GM19452 (cell line): Measurements from ENCODE around the gene BZW2.

ENCODE experiments used
- ATAC-seq: cut with Tn5 transposase; IDR thresholded peaks from one replicate; pipeline ENCODE4 v1.9.1; 2021; ENCODE audit not compliant: unreplicated experiment

Gene BZW2

DNA sequence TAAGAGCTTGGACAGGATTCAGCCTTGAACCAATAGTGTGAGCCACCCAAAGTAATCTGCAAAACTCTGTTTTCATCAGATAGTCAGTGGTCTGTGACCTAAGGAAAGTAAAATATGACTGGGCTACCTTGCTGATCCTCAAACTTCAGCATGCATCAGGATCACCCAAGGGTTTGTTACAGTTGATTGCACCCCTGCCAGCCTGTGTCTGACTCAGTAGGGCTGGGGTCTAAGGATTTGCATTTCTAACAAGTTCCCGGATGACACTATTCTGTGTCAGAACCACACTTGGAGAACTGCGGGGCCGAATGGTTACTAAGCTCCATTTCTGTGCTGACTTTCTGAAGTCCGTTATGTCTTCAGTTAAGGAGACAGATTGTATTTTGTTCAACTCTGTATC is 66.9 kb downstream of the BZW2 start:
- ATAC-seq = no peak

DNA sequence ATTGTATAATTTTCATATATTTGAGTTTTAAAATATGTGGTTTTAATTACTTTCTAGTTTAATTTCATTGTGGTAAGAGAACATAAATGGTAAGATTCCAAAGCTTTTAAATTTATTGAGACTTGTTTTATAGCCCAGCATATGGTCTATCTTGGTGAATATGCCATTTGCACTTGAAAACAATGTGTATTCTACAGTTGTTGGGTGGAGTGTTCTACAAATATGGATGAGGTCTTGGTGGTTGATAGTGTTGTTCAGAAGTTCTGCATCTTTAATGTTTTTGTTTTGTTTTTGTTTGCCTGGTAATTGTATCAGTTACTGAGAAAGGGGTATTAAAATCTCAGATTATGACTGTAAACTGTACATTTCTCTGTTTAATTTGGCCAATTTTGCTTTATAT is 69.9 kb downstream of the BZW2 start:
- ATAC-seq = no peak

DNA sequence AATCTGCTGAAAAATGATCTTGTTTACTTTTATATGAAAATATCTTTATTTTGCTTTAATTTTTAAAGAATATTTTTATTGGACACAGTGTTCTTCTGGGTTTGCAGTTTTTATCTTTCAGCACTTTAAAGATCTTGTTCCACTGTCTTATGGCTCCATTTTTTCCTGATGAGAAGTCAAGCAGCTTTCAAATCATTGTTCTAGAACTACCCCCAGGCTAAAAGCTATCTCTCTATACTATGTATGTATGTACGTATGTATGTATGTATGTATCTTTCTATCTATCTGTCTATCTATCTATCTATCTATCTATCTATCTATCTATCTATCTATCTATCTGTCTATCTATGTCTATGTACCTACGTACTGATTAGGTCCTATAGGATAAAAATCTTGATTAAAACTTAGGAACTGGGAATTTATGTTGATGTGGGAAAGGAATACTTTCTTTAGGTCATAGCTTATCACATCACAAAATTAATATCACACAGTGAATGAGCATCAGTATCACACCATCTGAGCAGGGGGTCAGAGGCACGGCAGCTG is 72.2 kb downstream of the BZW2 start:
- ATAC-seq = no peak

DNA sequence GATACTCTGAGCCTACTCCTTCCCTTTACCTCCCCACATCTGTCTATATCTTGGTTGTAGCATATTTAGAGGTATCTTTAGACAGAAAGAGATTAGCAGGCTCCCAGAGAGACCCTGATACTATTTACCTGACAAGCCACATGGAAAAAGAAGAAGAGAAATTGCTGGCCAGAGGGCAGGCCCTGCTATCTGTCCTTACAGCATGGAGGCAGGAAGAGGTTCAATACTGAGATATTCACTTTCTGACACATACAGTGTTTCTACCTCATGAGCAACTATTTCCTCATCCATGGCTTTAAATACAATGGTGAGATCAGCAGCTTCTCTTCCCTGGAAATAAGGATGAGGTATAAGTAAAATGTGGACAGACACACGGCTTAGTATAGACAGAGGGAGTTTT is 73.7 kb downstream of the BZW2 start:
- ATAC-seq = no peak

DNA sequence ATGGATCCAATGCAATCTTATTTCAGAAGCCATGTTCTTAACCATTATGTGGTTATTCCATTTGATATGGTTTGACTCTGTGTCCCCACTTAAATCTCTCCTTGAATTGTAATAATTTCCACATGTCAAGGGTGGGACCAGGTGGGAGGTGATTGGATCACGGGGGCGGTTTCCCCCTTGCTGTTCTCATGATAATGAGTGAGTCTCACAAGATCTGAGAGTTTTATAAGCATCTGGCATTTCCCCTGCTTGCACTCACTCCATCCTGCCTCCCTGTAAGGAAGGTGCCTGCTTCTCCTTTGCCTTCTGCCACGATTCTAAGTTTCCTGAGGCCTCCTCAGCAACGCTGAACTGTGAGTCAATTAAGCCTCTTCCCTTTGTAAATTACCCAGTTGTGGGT is 75.6 kb downstream of the BZW2 start:
- ATAC-seq = no peak

DNA sequence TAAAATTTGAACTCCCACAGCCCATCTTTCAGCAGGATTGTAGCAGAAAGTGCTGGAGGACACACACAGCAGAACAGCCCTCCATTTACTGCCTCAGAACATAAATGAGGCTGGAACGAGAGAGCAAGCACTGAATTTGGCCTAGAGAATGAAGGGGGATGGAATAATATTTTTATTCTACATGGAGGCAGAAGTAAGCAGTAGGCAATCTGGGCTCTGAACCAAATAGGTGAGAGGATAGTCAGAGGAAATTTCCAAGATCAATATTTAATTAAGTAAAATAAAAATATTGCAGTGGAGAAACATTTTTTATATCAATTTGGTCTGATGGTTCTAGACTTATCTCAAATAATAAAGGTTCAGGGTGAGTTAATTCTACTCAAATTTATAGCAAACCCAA is 78.4 kb downstream of the BZW2 start:
- no peak for ATAC-seq

DNA sequence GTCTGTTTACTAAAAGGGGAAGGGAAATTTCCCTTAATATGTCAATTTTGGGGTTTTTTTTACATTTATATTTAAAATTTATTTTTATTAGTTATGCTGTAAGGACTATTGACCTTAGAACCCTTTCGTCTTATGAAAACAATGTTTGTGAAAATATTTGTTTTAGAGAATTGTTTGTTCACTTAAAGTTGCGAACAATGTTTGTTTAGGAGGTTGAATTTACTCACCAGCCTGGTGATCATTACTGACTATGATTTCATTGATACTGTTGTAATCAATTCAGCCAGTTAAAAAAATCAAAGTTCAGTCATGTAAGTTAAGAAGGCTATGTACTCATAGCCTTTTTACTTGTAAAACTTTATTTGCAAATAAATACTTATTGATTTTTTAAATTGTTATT is 80.2 kb downstream of the BZW2 start:
- no peak for ATAC-seq

DNA sequence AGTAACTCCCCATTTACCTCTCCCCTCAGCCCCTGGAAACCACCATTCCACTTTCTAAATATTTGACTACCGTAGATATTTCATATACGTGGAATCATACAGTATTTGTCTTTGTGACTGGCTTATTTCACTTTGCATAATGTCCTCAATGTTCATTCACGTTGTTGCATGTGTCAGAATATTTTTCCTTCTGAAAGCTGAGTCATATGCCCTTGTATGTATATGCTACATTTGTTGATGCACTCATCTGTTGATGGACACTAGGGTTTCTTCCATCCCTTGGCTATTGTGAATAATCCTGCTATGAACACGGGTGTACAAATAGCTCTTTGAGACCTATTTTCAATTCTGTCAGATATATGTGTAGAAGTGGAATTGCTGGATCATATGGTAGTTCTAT is 81.8 kb downstream of the BZW2 start:
- no peak for ATAC-seq

DNA sequence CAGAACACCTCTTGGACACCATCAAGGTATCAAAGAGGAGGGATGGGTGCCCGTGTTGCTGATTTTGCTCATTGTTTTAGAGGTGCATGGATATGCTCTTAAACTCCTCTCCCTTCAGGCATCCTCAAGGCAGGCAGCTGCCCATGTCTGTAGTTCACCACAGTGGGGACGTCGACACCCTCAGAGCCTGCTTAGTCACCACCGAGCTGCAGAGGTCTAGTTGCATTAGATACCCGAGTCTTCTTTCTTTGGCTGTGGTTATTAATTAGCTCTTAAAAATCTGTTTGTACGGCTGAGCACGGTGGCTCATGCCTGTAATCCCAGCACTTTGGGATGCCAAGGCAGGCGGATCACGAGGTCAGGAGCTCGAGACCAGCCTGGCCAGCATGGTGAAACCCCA is 82.8 kb downstream of the BZW2 start:
- no peak for ATAC-seq

DNA sequence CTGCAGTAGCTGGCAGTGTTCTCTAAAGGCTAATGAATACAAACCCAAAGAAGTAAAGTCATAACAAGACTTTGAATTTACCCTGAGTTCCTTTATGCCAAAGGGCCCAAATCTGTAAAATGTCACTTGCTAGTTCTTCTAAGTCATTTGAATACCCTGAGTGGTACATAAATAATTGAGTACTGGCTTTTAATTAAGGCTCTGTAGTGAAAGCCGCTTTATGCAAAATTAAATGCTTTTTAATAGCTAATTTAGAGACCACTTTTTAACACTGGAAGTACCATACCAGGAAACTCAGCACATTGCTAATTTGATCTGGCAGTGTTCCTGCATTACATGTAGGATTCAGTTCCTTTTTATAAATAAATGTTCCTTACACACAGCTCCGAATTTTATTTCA is 83.6 kb downstream of the BZW2 start:
- ATAC-seq = no peak

DNA sequence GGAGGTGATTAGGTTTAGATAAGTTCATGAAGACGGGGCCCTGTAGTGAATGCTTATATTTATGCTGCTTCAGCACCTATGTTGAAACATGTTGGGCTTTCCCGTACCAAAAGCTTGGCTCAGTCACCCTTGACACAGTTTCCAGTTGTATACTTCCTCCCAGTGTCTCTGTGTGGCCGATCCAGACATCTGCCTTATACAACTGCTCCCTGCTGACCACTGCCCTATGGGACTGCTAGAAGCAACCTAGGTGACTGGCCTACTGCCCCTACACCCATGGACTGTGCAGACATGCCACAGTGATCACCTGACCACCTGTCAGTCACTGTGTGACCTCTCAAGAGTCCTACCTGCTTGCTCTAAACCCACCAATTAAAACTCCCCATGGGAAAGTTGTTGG is 85.0 kb downstream of the BZW2 start:
- ATAC-seq = no peak

DNA sequence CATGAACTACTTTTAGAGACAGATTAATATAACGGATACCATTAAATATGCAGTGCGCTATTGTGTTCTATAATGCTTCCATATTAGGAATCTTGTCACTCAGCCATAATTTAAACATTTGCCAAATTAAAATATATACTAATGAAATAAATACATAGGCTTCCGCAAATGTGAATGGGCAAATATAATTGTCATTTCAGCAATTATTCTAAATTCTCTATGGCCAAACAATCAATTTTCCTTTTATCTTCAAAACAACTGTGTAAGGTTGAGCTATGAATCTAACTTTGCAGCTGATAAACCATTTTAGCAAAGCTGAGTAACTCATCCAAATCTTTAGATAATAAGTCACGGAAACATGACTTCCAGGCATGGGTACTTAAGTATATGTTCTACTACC is 86.8 kb downstream of the BZW2 start:
- no peak for ATAC-seq

DNA sequence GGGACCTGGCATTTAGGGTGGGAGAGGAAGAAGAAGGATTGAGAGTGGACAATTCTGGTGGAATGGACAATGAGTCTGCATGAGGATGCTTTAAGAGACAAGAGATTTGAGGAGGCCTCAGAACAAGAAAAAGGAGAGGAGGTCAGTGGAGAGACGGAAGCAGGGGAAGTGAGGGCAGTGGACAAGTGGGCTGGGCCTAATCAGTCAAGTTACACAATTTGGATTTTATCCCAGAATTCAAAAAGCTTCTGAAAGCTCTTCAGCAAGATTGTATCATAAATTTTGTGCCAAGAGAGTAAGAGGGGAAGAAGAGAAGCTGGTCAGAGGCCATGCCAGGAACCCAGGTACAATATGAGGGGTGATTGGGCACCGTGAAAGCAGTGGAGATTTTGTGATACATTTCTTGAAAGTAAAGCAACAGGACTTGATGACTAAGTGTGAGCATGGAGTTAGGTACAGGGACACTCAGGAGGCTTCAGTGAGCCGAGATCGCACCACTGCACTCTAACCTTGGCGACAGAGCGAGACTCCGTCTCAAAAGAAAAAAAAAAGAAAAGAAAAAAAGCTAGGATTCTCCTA is 88.3 kb downstream of the BZW2 start:
- ATAC-seq = no peak

DNA sequence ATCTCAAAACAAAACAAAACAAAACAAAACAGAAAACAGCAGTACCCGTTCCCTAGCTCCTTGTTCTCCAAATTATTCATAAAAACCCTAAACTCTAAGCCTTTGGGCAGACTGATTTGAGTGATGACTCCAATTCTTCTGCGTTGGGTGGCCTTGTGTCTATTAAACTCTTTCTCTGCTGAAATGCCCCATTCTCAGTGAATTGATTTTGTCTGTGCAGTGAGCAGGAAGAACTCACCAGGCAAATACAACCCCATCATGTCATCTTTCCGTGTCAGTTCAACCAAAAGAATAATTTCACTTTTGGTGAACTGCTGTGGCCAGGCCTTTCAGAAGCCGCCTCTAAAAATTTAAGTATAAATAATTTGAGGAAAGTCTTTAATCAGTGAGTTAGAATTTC is 89.0 kb downstream of the BZW2 start:
- ATAC-seq = no peak

DNA sequence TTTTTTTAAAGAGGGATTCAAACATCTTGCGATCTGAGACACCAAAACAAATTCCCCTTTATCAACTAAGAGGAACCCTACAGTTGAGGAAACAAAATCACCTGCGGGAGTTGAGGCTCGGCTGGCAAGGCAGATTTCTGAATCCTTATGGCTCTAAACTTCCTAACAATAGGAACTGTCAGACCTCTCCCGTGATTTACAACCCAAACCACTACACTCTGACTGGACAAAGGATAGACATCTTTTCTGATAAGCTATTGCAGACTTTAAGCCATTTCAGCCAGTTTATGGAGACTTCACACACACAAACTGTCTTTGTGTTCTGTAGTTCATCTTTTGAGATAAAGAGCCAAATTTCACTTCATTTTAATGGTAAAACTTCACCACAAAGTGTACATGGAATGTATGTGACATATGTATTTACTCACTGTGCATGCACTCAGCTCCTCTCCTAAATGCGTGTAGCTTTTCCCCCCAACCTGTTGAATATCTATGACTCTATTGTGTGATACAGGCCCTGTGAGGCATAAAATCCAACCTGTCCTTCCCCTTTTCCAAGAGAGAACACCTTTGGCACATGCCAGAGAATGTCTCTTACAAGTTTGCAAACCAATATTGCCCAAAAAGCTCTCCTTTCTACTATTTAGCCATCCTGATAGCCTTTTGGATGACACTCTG is 92.2 kb downstream of the BZW2 start:
- ATAC-seq = no peak

DNA sequence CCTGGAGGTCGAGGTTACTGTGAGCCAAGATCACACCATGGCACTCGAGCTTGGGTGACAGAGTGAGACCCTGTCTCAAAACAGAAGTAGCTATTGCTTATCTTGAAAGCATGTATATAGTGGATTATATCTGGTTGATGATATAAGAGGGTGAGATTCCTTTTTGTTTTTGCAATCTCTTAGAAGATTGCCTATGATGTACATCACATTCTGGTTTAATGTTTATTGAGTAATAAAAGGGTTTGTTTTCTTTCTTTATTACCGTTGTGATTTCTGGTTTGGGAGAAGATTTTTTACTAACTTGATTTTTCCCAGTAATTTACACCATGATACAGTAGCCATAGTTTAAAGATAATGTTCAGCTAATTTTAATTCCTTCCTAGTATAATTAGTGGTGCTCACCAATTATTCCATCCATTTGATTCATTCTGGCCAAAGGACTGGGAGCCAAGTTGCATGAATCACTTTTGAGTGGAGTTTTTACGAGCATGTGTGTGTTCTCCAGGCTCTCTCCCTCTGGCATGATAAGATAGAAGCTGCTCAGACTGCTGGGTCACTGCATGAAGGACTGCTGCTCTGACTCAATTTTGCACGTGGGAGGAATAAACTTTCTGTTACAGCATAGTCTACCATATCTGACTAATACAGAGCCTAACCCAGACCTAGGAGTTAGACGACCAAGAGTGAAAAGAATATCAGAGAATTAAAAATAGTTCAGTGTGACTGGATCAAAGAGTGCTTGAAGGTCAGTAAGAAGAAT is 94.1 kb downstream of the BZW2 start:
- ATAC-seq = no peak

DNA sequence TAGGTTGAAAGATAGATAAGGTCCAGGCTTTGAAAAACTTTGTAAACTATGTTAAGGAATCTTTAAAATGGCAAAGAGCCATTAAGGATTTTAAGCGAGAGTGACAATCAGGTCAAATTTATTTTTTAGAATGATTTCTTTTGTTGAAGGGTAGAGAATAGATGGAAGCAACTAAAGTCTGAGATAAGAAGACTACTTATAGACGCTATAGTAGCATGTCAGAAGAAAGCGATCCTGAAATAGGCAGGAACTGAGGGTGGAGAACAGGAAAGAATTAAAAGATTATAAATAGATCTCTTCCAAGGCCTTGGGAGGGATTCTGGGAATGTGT is 94.6 kb downstream of the BZW2 start:
- no peak for ATAC-seq

DNA sequence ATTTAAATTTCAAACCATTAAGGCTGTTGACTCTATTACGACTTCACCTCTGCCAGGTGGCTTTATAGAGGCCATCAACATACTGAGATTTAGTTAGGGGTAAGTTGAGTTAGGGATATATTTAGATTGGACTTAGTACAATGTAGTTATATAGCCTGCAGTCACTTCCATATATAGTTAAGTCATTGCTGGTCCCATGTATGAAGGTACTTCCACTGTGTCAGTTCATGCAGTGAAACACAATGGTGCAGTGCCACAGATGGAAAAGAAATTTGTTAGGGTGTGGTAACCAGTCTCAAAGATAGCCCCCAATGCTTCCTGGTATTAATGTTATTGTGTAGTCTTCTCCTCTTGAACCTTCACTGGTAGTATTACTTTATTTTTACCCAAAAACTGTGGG is 95.0 kb downstream of the BZW2 start:
- no peak for ATAC-seq

DNA sequence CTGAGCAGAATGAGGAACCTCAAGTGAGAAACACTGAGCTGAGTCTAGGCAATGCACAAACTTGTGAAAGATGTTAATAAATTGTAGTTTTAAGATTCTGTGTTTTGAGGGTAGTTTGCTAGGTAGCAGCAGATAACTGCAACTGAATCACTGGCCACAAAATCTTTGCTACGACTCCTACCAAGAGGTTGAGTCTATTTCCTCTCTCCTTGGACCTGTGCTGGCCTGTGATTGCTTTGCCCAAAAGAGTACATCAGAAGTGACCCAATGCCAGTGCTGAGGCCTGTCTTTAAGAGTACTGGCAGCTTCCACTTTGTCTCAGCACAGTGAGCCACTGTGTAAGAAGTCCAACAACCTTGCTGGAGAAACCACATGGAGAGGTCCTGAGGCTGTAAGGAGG is 95.7 kb downstream of the BZW2 start:
- no peak for ATAC-seq

DNA sequence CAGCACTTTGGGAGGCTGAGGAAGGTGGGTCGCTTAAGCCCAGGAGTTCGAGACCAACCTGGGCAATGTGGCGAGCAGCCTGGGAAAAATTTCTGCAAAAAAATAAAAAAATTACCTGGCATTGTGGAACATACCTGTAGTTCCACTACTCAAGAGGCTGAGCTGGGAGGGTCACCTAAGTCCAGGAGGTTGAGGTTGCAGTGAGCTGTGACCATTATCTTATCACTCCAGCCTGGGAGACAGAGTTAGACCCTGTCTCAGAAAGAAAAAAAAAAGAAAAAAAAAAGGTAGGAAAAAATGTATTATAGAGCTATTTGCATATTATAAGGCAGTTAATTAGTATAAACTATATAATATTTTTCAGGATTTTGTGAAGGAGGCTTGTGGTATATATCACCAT is 96.6 kb downstream of the BZW2 start:
- ATAC-seq = no peak

DNA sequence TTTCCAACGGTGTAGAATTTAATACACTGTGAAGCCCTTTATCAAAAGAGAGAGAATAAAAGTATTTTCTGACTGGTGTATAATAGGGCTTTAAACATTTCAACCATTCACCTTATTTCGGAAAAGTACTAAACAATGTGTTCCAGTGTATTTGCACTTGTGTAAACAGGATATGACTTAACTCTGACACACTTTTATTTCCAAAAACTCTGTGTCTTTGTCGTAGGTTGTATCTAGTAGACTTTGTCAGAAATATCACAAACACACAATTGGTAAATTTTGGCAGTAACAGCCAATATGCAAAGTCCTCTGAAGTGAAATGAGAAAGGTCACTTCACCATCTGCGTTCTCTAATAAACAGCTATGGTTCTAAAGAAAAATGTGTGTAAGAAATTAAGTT is 97.3 kb downstream of the BZW2 start:
- no peak for ATAC-seq

DNA sequence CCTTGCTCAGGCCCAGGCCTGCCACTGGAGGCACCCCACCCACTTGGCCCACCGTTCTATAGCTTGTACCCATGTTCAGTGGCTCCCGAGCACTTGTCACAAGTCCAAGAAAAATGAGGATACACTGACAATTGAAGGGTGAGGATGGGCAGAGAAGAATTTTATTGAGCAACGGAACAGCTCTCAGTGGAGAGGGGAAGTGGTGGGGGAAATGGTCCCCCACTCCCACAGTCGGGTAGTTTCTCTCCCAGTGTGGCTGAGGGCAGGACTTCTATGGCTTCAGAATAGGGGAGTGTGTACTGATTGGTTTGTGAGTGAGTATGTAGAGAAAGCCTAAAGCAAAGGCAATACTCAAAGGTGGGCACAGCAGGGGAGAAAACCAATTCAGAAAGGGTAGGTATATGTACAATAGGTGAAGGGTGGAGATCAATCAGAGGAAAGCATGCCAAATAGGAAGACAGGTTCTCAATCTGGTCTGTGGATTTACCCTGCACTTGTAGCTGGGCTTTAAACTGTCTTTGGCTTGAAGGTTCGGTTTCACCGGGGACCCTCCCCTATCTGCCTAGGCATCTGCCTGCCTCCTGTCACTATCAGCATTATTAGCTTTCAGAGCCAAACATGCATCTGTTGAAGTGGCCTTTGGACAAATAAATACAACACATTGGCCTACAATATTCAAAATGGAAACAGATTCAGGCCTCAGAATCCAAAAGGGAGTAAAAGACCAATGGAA is 98.7 kb downstream of the BZW2 start:
- no peak for ATAC-seq
